H9 (cell line): Measurements from ENCODE around the gene CD200. TPM values are rescaled to one million over a fixed set of nuclear protein-coding genes. Genes with fewer than 3 reads are reported as not detected.

Experiments used
- DNase-seq: peaks from one replicate; pipeline ENCODE4 v3.0.0-alpha.2; 2017
- H2AFZ ChIP-seq: one replicate; pipeline ENCODE4 v1.6.1; 2013; ENCODE audit warnings: mild to moderate bottlenecking, low read length, control low read depth, moderate library complexity
- H2AK5ac ChIP-seq: 2 replicates; pipeline ENCODE4 v1.6.1; 2013; ENCODE audit warnings: low read length, control low read depth, mixed read lengths; ENCODE audit not compliant: insufficient read length
- H2BK120ac ChIP-seq: one replicate; pipeline ENCODE4 v1.6.1; 2013; ENCODE audit warnings: low read depth, mild to moderate bottlenecking, low read length, control low read depth, inconsistent platforms; ENCODE audit not compliant: poor library complexity, severe bottlenecking
- H2BK12ac ChIP-seq: 2 replicates; pipeline ENCODE4 v1.6.1; 2013; ENCODE audit warnings: low read length, control low read depth, mixed read lengths, low read depth; ENCODE audit not compliant: insufficient read length
- H2BK15ac ChIP-seq: 2 replicates; pipeline ENCODE4 v1.6.1; 2013; ENCODE audit warnings: low read depth, low read length, control low read depth
- H2BK20ac ChIP-seq: one replicate; pipeline ENCODE4 v1.6.1; 2013; ENCODE audit warnings: low read depth, mild to moderate bottlenecking, low read length, control low read depth, inconsistent platforms; ENCODE audit not compliant: poor library complexity, severe bottlenecking
- H2BK5ac ChIP-seq: 2 replicates; pipeline ENCODE4 v1.6.1; 2013; ENCODE audit warnings: low read length, control low read depth, mixed read lengths; ENCODE audit not compliant: insufficient read length
- H3K14ac ChIP-seq: 2 replicates; pipeline ENCODE4 v1.6.1; 2013; ENCODE audit warnings: low read length, control low read depth; ENCODE audit not compliant: insufficient read depth
- H3K18ac ChIP-seq: 2 replicates; pipeline ENCODE4 v1.6.1; 2013; ENCODE audit warnings: low read depth, mild to moderate bottlenecking, mixed read lengths, low read length, control low read depth; ENCODE audit not compliant: insufficient read length
- H3K23ac ChIP-seq: 2 replicates; pipeline ENCODE4 v1.6.1; 2013; ENCODE audit warnings: low read length, control low read depth, mixed read lengths, low read depth; ENCODE audit not compliant: insufficient read length
- H3K23me2 ChIP-seq: 2 replicates; pipeline ENCODE4 v1.6.1; 2013; ENCODE audit warnings: low read depth, mild to moderate bottlenecking, mixed read lengths, low read length, control low read depth; ENCODE audit not compliant: insufficient read length, poor library complexity, severe bottlenecking
- H3K27ac ChIP-seq: 2 replicates; pipeline ENCODE4 v1.5.1; 2013; ENCODE audit warnings: low read length, control low read depth, mixed read lengths, low read depth; ENCODE audit not compliant: insufficient read length
- H3K27me3 ChIP-seq: 2 replicates; pipeline ENCODE4 v1.6.1; 2013; ENCODE audit warnings: low read length, control low read depth, inconsistent platforms; ENCODE audit not compliant: insufficient read depth
- H3K4ac ChIP-seq: 2 replicates; pipeline ENCODE4 v1.6.1; 2013; ENCODE audit warnings: low read depth, mild to moderate bottlenecking, control low read depth, inconsistent platforms, low read length, moderate library complexity
- H3K4me1 ChIP-seq: 2 replicates; pipeline ENCODE4 v1.6.1; 2013; ENCODE audit warnings: low read length, control low read depth, inconsistent platforms; ENCODE audit not compliant: insufficient read depth
- H3K4me2 ChIP-seq: 2 replicates; pipeline ENCODE4 v1.6.1; 2013; ENCODE audit warnings: low read length, control low read depth, mixed read lengths; ENCODE audit not compliant: insufficient read length, insufficient read depth
- H3K56ac ChIP-seq: 2 replicates; pipeline ENCODE4 v1.6.1; 2013; ENCODE audit warnings: low read depth, mild to moderate bottlenecking, mixed read lengths, low read length, control low read depth; ENCODE audit not compliant: insufficient read length
- H3K79me1 ChIP-seq: 2 replicates; pipeline ENCODE4 v1.6.1; 2013; ENCODE audit warnings: low read depth, mild to moderate bottlenecking, moderate library complexity, low read length, control low read depth, inconsistent platforms; ENCODE audit not compliant: insufficient read depth, poor library complexity, severe bottlenecking
- H3K79me2 ChIP-seq: 2 replicates; pipeline ENCODE4 v1.6.1; 2013; ENCODE audit warnings: low read length, control low read depth, inconsistent platforms; ENCODE audit not compliant: insufficient read depth
- H3K9ac ChIP-seq: 2 replicates; pipeline ENCODE4 v1.6.1; 2013; ENCODE audit warnings: low read length, control low read depth, mixed read lengths; ENCODE audit not compliant: insufficient read length; ENCODE audit errors: extremely low read depth
- H3K9me3 ChIP-seq: one replicate; pipeline ENCODE4 v1.6.1; 2013; ENCODE audit warnings: low read depth, low read length, inconsistent platforms; ENCODE audit not compliant: control insufficient read depth
- H3T11ph ChIP-seq: one replicate; pipeline ENCODE4 v1.6.1; 2013; ENCODE audit warnings: mild to moderate bottlenecking, low read length, control low read depth, inconsistent platforms
- H4K20me1 ChIP-seq: one replicate; pipeline ENCODE4 v1.6.1; 2013; ENCODE audit not compliant: control insufficient read depth, insufficient read length, insufficient read depth
- H4K5ac ChIP-seq: 2 replicates; pipeline ENCODE4 v1.6.1; 2013; ENCODE audit warnings: low read depth, mild to moderate bottlenecking, mixed read lengths, low read length, control low read depth; ENCODE audit not compliant: insufficient read length
- H4K8ac ChIP-seq: replicated peaks from 2 replicates; pipeline ENCODE4 v1.6.1; 2013; ENCODE audit warnings: low read length, control low read depth, mixed read lengths, low read depth; ENCODE audit not compliant: insufficient read length
- H4K91ac ChIP-seq: 2 replicates; pipeline ENCODE4 v1.6.1; 2013; ENCODE audit warnings: low read depth, mild to moderate bottlenecking, moderate library complexity, mixed read lengths, low read length, control low read depth; ENCODE audit not compliant: insufficient read length
- H3K27ac Mint-ChIP-seq, 3 experiments: 2 replicates in 2 of 3; 3 replicates in 1 of 3; pipeline ENCODE4 v1.8.0; 2020 to 2021; ENCODE audit warnings: mixed read lengths in 3 of 3, mild to moderate bottlenecking in 1 of 3, moderate library complexity in 1 of 3
- H3K27me3 Mint-ChIP-seq: 2 replicates; pipeline ENCODE4 v1.8.0; 2021; ENCODE audit warnings: low read depth, mild to moderate bottlenecking, moderate library complexity, mixed read lengths
- H3K36me3 Mint-ChIP-seq, 3 experiments: 2 replicates in 2 of 3; 3 replicates in 1 of 3; pipeline ENCODE4 v1.8.0; 2020 to 2021; ENCODE audit warnings: low read depth in 3 of 3, mixed read lengths in 3 of 3; ENCODE audit not compliant: insufficient read depth in 1 of 3
- H3K4me1 Mint-ChIP-seq, 2 experiments: 2 replicates each; pipeline ENCODE4 v1.8.0; 2020; ENCODE audit warnings: mixed read lengths in 2 of 2
- H3K4me3 Mint-ChIP-seq, 2 experiments: 2 replicates in 1 of 2; 3 replicates in 1 of 2; pipeline ENCODE4 v1.8.0; 2020 to 2021; ENCODE audit warnings: mild to moderate bottlenecking in 2 of 2, mixed read lengths in 2 of 2, moderate library complexity in 1 of 2
- H3K9me3 Mint-ChIP-seq, 2 experiments: 2 replicates in 1 of 2; 3 replicates in 1 of 2; pipeline ENCODE4 v1.8.0; 2020; ENCODE audit warnings: mild to moderate bottlenecking in 2 of 2, mixed read lengths in 2 of 2, moderate library complexity in 1 of 2
- WGBS: extraction: QIAGEN DNeasy Blood & Tissue Kit; methylation state at CpG from one replicate; pipeline ENCODE4 v1.1.7; 2013; ENCODE audit warnings: missing lambda C conversion rate, low lambda C conversion rate, mixed read lengths; ENCODE audit not compliant: insufficient read length; ENCODE audit errors: extremely low coverage; 5-methylcytosine and 5-hydroxymethylcytosine counted together
- total RNA-seq: library from RNA; stranded (reverse); gene quantifications from 2 replicates; pipeline ENCODE4 v1.2.1, GENCODE V29; 2021
- TF ChIP-seq, protein P1 (sequence below): fragments of 200-600 bp; sonication (generic); conservative IDR thresholded peaks from 3 replicates; pipeline ENCODE4 v1.8.0; 2021; ENCODE audit warnings: antibody characterized with exemption, mild to moderate bottlenecking

The CD200 gene
- total RNA-seq, 1 experiment from 2014 or later = 51.6 TPM

DNA sequence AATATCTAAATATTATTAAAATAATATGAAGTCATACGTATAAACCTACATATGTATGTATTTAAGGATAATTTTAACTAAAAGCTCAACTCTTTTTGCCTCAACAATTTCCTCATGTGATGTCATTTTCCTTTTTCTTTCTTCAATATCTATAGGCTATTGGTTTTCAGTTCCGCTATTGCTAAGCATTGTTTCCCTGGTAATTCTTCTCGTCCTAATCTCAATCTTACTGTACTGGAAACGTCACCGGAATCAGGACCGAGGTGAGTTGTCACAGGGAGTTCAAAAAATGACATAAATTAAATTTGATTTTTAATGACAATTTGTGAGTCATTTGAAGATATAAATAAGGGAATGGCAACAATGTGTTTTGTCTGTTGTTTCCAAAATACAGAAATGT is 16.6 kb downstream of the CD200 start:
- H3K79me2 ChIP-seq = 0 out of 2 replicates have a peak, but pooled peaks cover 7% of the 10 kb centered on the region

More for the DNA sequence above, 16.6 kb downstream of the CD200 start:
- no peak overlapping the region for H2BK5ac ChIP-seq
- no peak overlapping the region for H2BK12ac ChIP-seq
- H4K5ac ChIP-seq = no peak overlapping the region
- no peaks in the 10 kb centered on the region for H3K23me2 ChIP-seq
- H3K9me3 ChIP-seq = no peaks in the 10 kb centered on the region
- TF ChIP-seq, protein P1, sequence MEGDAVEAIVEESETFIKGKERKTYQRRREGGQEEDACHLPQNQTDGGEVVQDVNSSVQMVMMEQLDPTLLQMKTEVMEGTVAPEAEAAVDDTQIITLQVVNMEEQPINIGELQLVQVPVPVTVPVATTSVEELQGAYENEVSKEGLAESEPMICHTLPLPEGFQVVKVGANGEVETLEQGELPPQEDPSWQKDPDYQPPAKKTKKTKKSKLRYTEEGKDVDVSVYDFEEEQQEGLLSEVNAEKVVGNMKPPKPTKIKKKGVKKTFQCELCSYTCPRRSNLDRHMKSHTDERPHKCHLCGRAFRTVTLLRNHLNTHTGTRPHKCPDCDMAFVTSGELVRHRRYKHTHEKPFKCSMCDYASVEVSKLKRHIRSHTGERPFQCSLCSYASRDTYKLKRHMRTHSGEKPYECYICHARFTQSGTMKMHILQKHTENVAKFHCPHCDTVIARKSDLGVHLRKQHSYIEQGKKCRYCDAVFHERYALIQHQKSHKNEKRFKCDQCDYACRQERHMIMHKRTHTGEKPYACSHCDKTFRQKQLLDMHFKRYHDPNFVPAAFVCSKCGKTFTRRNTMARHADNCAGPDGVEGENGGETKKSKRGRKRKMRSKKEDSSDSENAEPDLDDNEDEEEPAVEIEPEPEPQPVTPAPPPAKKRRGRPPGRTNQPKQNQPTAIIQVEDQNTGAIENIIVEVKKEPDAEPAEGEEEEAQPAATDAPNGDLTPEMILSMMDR = no peak
- H4K8ac ChIP-seq = no peak overlapping the region
- H2BK20ac ChIP-seq = no peak overlapping the region
- H3K27me3 ChIP-seq = no peaks in the 10 kb centered on the region
- H3K27me3 Mint-ChIP-seq = no peaks in the 10 kb centered on the region
- H3K4me1 ChIP-seq = peaks cover 22% of the 10 kb centered on the region
- no peak overlapping the region for H4K91ac ChIP-seq
- H3K4me1 Mint-ChIP-seq = peaks cover 64 to 74% of the 10 kb centered on the region in 2 experiments
- H2AK5ac ChIP-seq = no peak overlapping the region
- H3K18ac ChIP-seq = no peak overlapping the region
- no peak overlapping the region for H3K56ac ChIP-seq
- no peak overlapping the region for H3T11ph ChIP-seq
- WGBS = no CpG with 5 or more reads among the region's 6 CpGs
- H3K4ac ChIP-seq = no peak overlapping the region
- no peak for DNase-seq
- H2BK120ac ChIP-seq = no peak overlapping the region
- H2AFZ ChIP-seq = no peak overlapping the region
- peaks cover 6% of the 10 kb centered on the region for H3K79me1 ChIP-seq
- H3K9ac ChIP-seq = no peak overlapping the region
- no peak overlapping the region for H3K23ac ChIP-seq
- no peak overlapping the region for H3K27ac Mint-ChIP-seq
- no peak overlapping the region for H3K4me3 Mint-ChIP-seq
- H4K20me1 ChIP-seq = no peaks in the 10 kb centered on the region
- peaks cover 50 to 87% (median 53%) of the 10 kb centered on the region in 3 experiments for H3K36me3 Mint-ChIP-seq
- no peak overlapping the region for H3K27ac ChIP-seq
- no peak overlapping the region for H3K14ac ChIP-seq
- no peaks in the 10 kb centered on the region for H3K9me3 Mint-ChIP-seq
- H2BK15ac ChIP-seq = no peak overlapping the region
- H3K4me2 ChIP-seq = no peak overlapping the region
